H9 (cell line): ENCODE results near the gene RHOA. TPM values are rescaled to one million over a fixed set of nuclear protein-coding genes. Genes with fewer than 3 reads are reported as not detected.

Source experiments
- DNase-seq: peaks from one replicate; pipeline ENCODE4 v3.0.0-alpha.2; 2017
- H2AFZ ChIP-seq: one replicate; pipeline ENCODE4 v1.6.1; 2013; ENCODE audit warnings: mild to moderate bottlenecking, low read length, control low read depth, moderate library complexity
- H2AK5ac ChIP-seq: 2 replicates; pipeline ENCODE4 v1.6.1; 2013; ENCODE audit warnings: low read length, control low read depth, mixed read lengths; ENCODE audit not compliant: insufficient read length
- H2BK120ac ChIP-seq: one replicate; pipeline ENCODE4 v1.6.1; 2013; ENCODE audit warnings: low read depth, mild to moderate bottlenecking, low read length, control low read depth, inconsistent platforms; ENCODE audit not compliant: poor library complexity, severe bottlenecking
- H2BK12ac ChIP-seq: 2 replicates; pipeline ENCODE4 v1.6.1; 2013; ENCODE audit warnings: low read length, control low read depth, mixed read lengths, low read depth; ENCODE audit not compliant: insufficient read length
- H2BK15ac ChIP-seq: 2 replicates; pipeline ENCODE4 v1.6.1; 2013; ENCODE audit warnings: low read depth, low read length, control low read depth
- H2BK20ac ChIP-seq: one replicate; pipeline ENCODE4 v1.6.1; 2013; ENCODE audit warnings: low read depth, mild to moderate bottlenecking, low read length, control low read depth, inconsistent platforms; ENCODE audit not compliant: poor library complexity, severe bottlenecking
- H2BK5ac ChIP-seq: 2 replicates; pipeline ENCODE4 v1.6.1; 2013; ENCODE audit warnings: low read length, control low read depth, mixed read lengths; ENCODE audit not compliant: insufficient read length
- H3K14ac ChIP-seq: 2 replicates; pipeline ENCODE4 v1.6.1; 2013; ENCODE audit warnings: low read length, control low read depth; ENCODE audit not compliant: insufficient read depth
- H3K18ac ChIP-seq: 2 replicates; pipeline ENCODE4 v1.6.1; 2013; ENCODE audit warnings: low read depth, mild to moderate bottlenecking, mixed read lengths, low read length, control low read depth; ENCODE audit not compliant: insufficient read length
- H3K23ac ChIP-seq: 2 replicates; pipeline ENCODE4 v1.6.1; 2013; ENCODE audit warnings: low read length, control low read depth, mixed read lengths, low read depth; ENCODE audit not compliant: insufficient read length
- H3K23me2 ChIP-seq: 2 replicates; pipeline ENCODE4 v1.6.1; 2013; ENCODE audit warnings: low read depth, mild to moderate bottlenecking, mixed read lengths, low read length, control low read depth; ENCODE audit not compliant: insufficient read length, poor library complexity, severe bottlenecking
- H3K27ac ChIP-seq: 2 replicates; pipeline ENCODE4 v1.5.1; 2013; ENCODE audit warnings: low read length, control low read depth, mixed read lengths, low read depth; ENCODE audit not compliant: insufficient read length
- H3K27me3 ChIP-seq: 2 replicates; pipeline ENCODE4 v1.6.1; 2013; ENCODE audit warnings: low read length, control low read depth, inconsistent platforms; ENCODE audit not compliant: insufficient read depth
- H3K4ac ChIP-seq: 2 replicates; pipeline ENCODE4 v1.6.1; 2013; ENCODE audit warnings: low read depth, mild to moderate bottlenecking, control low read depth, inconsistent platforms, low read length, moderate library complexity
- H3K4me1 ChIP-seq: 2 replicates; pipeline ENCODE4 v1.6.1; 2013; ENCODE audit warnings: low read length, control low read depth, inconsistent platforms; ENCODE audit not compliant: insufficient read depth
- H3K4me2 ChIP-seq: 2 replicates; pipeline ENCODE4 v1.6.1; 2013; ENCODE audit warnings: low read length, control low read depth, mixed read lengths; ENCODE audit not compliant: insufficient read length, insufficient read depth
- H3K56ac ChIP-seq: 2 replicates; pipeline ENCODE4 v1.6.1; 2013; ENCODE audit warnings: low read depth, mild to moderate bottlenecking, mixed read lengths, low read length, control low read depth; ENCODE audit not compliant: insufficient read length
- H3K79me1 ChIP-seq: 2 replicates; pipeline ENCODE4 v1.6.1; 2013; ENCODE audit warnings: low read depth, mild to moderate bottlenecking, moderate library complexity, low read length, control low read depth, inconsistent platforms; ENCODE audit not compliant: insufficient read depth, poor library complexity, severe bottlenecking
- H3K79me2 ChIP-seq: 2 replicates; pipeline ENCODE4 v1.6.1; 2013; ENCODE audit warnings: low read length, control low read depth, inconsistent platforms; ENCODE audit not compliant: insufficient read depth
- H3K9ac ChIP-seq: 2 replicates; pipeline ENCODE4 v1.6.1; 2013; ENCODE audit warnings: low read length, control low read depth, mixed read lengths; ENCODE audit not compliant: insufficient read length; ENCODE audit errors: extremely low read depth
- H3K9me3 ChIP-seq: one replicate; pipeline ENCODE4 v1.6.1; 2013; ENCODE audit warnings: low read depth, low read length, inconsistent platforms; ENCODE audit not compliant: control insufficient read depth
- H3T11ph ChIP-seq: one replicate; pipeline ENCODE4 v1.6.1; 2013; ENCODE audit warnings: mild to moderate bottlenecking, low read length, control low read depth, inconsistent platforms
- H4K20me1 ChIP-seq: one replicate; pipeline ENCODE4 v1.6.1; 2013; ENCODE audit not compliant: control insufficient read depth, insufficient read length, insufficient read depth
- H4K5ac ChIP-seq: 2 replicates; pipeline ENCODE4 v1.6.1; 2013; ENCODE audit warnings: low read depth, mild to moderate bottlenecking, mixed read lengths, low read length, control low read depth; ENCODE audit not compliant: insufficient read length
- H4K8ac ChIP-seq: replicated peaks from 2 replicates; pipeline ENCODE4 v1.6.1; 2013; ENCODE audit warnings: low read length, control low read depth, mixed read lengths, low read depth; ENCODE audit not compliant: insufficient read length
- H4K91ac ChIP-seq: 2 replicates; pipeline ENCODE4 v1.6.1; 2013; ENCODE audit warnings: low read depth, mild to moderate bottlenecking, moderate library complexity, mixed read lengths, low read length, control low read depth; ENCODE audit not compliant: insufficient read length
- H3K27ac Mint-ChIP-seq, 3 experiments: 2 replicates in 2 of 3; 3 replicates in 1 of 3; pipeline ENCODE4 v1.8.0; 2020 to 2021; ENCODE audit warnings: mixed read lengths in 3 of 3, mild to moderate bottlenecking in 1 of 3, moderate library complexity in 1 of 3
- H3K27me3 Mint-ChIP-seq: 2 replicates; pipeline ENCODE4 v1.8.0; 2021; ENCODE audit warnings: low read depth, mild to moderate bottlenecking, moderate library complexity, mixed read lengths
- H3K36me3 Mint-ChIP-seq, 3 experiments: 2 replicates in 2 of 3; 3 replicates in 1 of 3; pipeline ENCODE4 v1.8.0; 2020 to 2021; ENCODE audit warnings: low read depth in 3 of 3, mixed read lengths in 3 of 3; ENCODE audit not compliant: insufficient read depth in 1 of 3
- H3K4me1 Mint-ChIP-seq, 2 experiments: 2 replicates each; pipeline ENCODE4 v1.8.0; 2020; ENCODE audit warnings: mixed read lengths in 2 of 2
- H3K4me3 Mint-ChIP-seq, 2 experiments: 2 replicates in 1 of 2; 3 replicates in 1 of 2; pipeline ENCODE4 v1.8.0; 2020 to 2021; ENCODE audit warnings: mild to moderate bottlenecking in 2 of 2, mixed read lengths in 2 of 2, moderate library complexity in 1 of 2
- H3K9me3 Mint-ChIP-seq, 2 experiments: 2 replicates in 1 of 2; 3 replicates in 1 of 2; pipeline ENCODE4 v1.8.0; 2020; ENCODE audit warnings: mild to moderate bottlenecking in 2 of 2, mixed read lengths in 2 of 2, moderate library complexity in 1 of 2
- CTCF ChIP-seq: fragments of 200-600 bp; sonication (generic); conservative IDR thresholded peaks from 3 replicates; pipeline ENCODE4 v1.8.0; 2021; ENCODE audit warnings: antibody characterized with exemption, mild to moderate bottlenecking
- whole genome bisulfite sequencing: extraction: QIAGEN DNeasy Blood & Tissue Kit; methylation state at CpG from one replicate; pipeline ENCODE4 v1.1.7; 2013; ENCODE audit warnings: missing lambda C conversion rate, low lambda C conversion rate, mixed read lengths; ENCODE audit not compliant: insufficient read length; ENCODE audit errors: extremely low coverage; 5-methylcytosine and 5-hydroxymethylcytosine counted together
- total RNA-seq: library from RNA; stranded (reverse); gene quantifications from 2 replicates; pipeline ENCODE4 v1.2.1, GENCODE V29; 2021

The RHOA gene
- total RNA-seq, 1 experiment from 2014 or later, result 403 TPM

- Mint-ChIP-seq H3K9me3 (no peaks in the 10 kb centered on the region), H3K4me1 (peaks cover 24 to 27% of the 10 kb centered on the region in 2 experiments), H3K27ac (peak overlapping the region in 2 of 3 experiments; percentile 37 to 77; a peak in 3 of 7 replicates), H3K36me3 (no peaks in the 10 kb centered on the region), H3K4me3 (peak overlapping the region in 1 of 2 experiments; percentile 10; a peak in 1 of 5 replicates), H3K27me3 (no peaks in the 10 kb centered on the region)
- H4K91ac ChIP-seq, result no peak overlapping the region
- H3K14ac ChIP-seq, result no peak overlapping the region; the same call in 1 of the 2 replicates
- H3K9me3 ChIP-seq, result no peaks in the 10 kb centered on the region
- peak; percentile 90 for DNase-seq
- H3K27ac ChIP-seq, result no peak overlapping the region
- H2BK12ac ChIP-seq, result no peak overlapping the region
- H3K79me1 ChIP-seq, result no peaks in the 10 kb centered on the region
- H4K20me1 ChIP-seq, result no peaks in the 10 kb centered on the region
- no peak overlapping the region for H3T11ph ChIP-seq
- H3K4ac ChIP-seq, result no peak overlapping the region
- WGBS, result no CpG with 5 or more reads among the region's 2 CpGs
- peaks cover 5% of the 10 kb centered on the region; the same call in 1 of the 2 replicates for H3K4me1 ChIP-seq
- H3K18ac ChIP-seq, result no peak overlapping the region
- H3K9ac ChIP-seq, result no peak overlapping the region
- TF ChIP-seq CTCF, result peak; percentile 70
- H2BK120ac ChIP-seq, result no peak overlapping the region
- H3K79me2 ChIP-seq, result no peaks in the 10 kb centered on the region
- H3K4me2 ChIP-seq, result no peak overlapping the region
- no peak overlapping the region for H2BK5ac ChIP-seq
- H3K23me2 ChIP-seq, result no peaks in the 10 kb centered on the region
- H2BK20ac ChIP-seq, result no peak overlapping the region
- H3K56ac ChIP-seq, result no peak overlapping the region
- no peak overlapping the region for H2AFZ ChIP-seq
- no peaks in the 10 kb centered on the region for H3K27me3 ChIP-seq
- H4K8ac ChIP-seq, result no peak overlapping the region
- H4K5ac ChIP-seq, result no peak overlapping the region
- no peak overlapping the region for H3K23ac ChIP-seq
- no peak overlapping the region for H2BK15ac ChIP-seq
- no peak overlapping the region for H2AK5ac ChIP-seq
Measured at GRCh38 chr3:49454458-49454857, 42.7 kb upstream of the RHOA start.
